OCI-LY1 (cell line): Measurements from ENCODE around the gene KCNH1.

Experiments used
- H2AFZ ChIP-seq: fragments of 200-600 bp; sonication (generic), shearing (Covaris generic); 2 replicates; pipeline ENCODE4 v1.6.0; 2014; ENCODE audit warnings: antibody characterized with exemption, mild to moderate bottlenecking, low read length
- H3F3A ChIP-seq: fragments of 200-600 bp; sonication (generic), shearing (Covaris generic); 2 replicates; pipeline ENCODE4 v1.6.0; 2014; ENCODE audit warnings: mild to moderate bottlenecking, antibody characterized with exemption, low read length, moderate library complexity; ENCODE audit not compliant: insufficient read depth
- H3K27ac ChIP-seq: fragments of 200-600 bp; sonication (generic); 2 replicates; pipeline ENCODE4 v1.5.1; 2014; ENCODE audit warnings: low read length, mixed run types, mild to moderate bottlenecking, low read depth; ENCODE audit not compliant: poor library complexity, severe bottlenecking
- H3K27me3 ChIP-seq: fragments of 200-600 bp; sonication (generic); 2 replicates; pipeline ENCODE4 v1.6.0; 2014; ENCODE audit warnings: antibody characterized with exemption, mild to moderate bottlenecking, low read length, moderate library complexity; ENCODE audit not compliant: insufficient read depth
- H3K36me3 ChIP-seq: fragments of 200-600 bp; sonication (generic); 2 replicates; pipeline ENCODE4 v1.6.1; 2014; ENCODE audit warnings: mild to moderate bottlenecking, antibody characterized with exemption, low read length, moderate library complexity, mixed read lengths; ENCODE audit not compliant: insufficient read depth
- H3K4me1 ChIP-seq: fragments of 200-600 bp; sonication (generic); 2 replicates; pipeline ENCODE4 v1.5.1; 2014; ENCODE audit warnings: mild to moderate bottlenecking, low read length, moderate library complexity; ENCODE audit not compliant: insufficient read depth, severe bottlenecking
- H3K4me2 ChIP-seq: fragments of 200-600 bp; sonication (generic), shearing (Covaris generic); 2 replicates; pipeline ENCODE4 v1.6.1; 2014; ENCODE audit warnings: low read length
- H3K4me3 ChIP-seq: fragments of 200-600 bp; sonication (generic); 2 replicates; pipeline ENCODE4 v1.5.1; 2014; ENCODE audit warnings: low read length, low read depth, mild to moderate bottlenecking, mixed read lengths; ENCODE audit not compliant: poor library complexity, severe bottlenecking
- H3K79me2 ChIP-seq: fragments of 200-600 bp; shearing (Covaris generic); 2 replicates; pipeline ENCODE4 v1.6.1; 2016; ENCODE audit warnings: mixed run types, low read length, mixed read lengths; ENCODE audit not compliant: insufficient read depth
- H3K9ac ChIP-seq: fragments of 200-600 bp; sonication (generic), shearing (Covaris generic); 2 replicates; pipeline ENCODE4 v1.6.1; 2014; ENCODE audit warnings: mild to moderate bottlenecking, low read length, mixed read lengths
- H3K9me2 ChIP-seq: fragments of 200-600 bp; sonication (generic), shearing (Covaris generic); 2 replicates; pipeline ENCODE4 v1.6.1; 2014; ENCODE audit warnings: low read depth, mild to moderate bottlenecking, low read length, mixed read lengths
- H3K9me3 ChIP-seq: fragments of 200-600 bp; shearing (Covaris generic); 2 replicates; pipeline ENCODE4 v1.6.1; 2014; ENCODE audit warnings: low read length, mixed read lengths
- H4K20me1 ChIP-seq: fragments of 200-600 bp; sonication (generic), shearing (Covaris generic); 2 replicates; pipeline ENCODE4 v1.6.0; 2016; ENCODE audit warnings: mild to moderate bottlenecking, low read length; ENCODE audit not compliant: insufficient read depth
- EZH2 ChIP-seq: fragments of 200-600 bp; sonication (generic), shearing (Covaris generic); IDR thresholded peaks from 2 replicates; pipeline ENCODE4 v1.8.0; 2017; ENCODE audit warnings: borderline replicate concordance, mixed run types, mild to moderate bottlenecking, antibody characterized with exemption, low read length, moderate library complexity, mixed read lengths
- TF ChIP-seq, protein P1 (sequence below): fragments of 200-600 bp; sonication (generic), shearing (Covaris generic); IDR thresholded peaks from 2 replicates; pipeline ENCODE4 v1.5.1; 2017; ENCODE audit warnings: mild to moderate bottlenecking, antibody characterized with exemption, low read length, moderate library complexity, mixed read lengths

Gene KCNH1

DNA sequence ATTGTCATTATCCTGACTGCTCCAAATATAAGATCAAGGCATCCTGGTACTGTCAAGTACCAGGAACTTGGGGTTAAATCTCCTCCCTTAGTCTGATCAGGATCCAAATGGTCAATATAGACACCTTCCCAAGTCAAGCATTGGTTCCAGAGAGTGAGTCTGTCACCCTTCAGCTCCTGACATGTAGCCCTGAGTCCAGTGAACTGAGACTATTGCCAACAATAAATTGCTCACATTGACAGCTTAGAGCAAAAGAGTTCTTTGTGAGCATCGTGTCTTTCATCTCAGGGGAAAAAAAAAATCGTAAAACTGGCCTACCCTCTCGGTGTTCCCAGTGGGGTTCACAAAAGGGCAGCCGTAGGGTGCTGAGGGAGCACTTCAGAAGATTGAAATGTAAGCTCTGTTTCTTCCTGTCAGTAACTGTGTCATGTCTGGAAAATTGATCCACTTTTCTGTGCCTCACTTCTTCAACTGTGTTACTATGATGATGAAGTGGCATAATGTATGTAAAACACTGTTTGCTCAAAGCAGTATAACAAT lies 228.5 kb downstream of the KCNH1 start:
- no peaks in the 10 kb centered on the region for H3K4me1 ChIP-seq
- H3K27ac ChIP-seq = no peak overlapping the region
- no peaks in the 10 kb centered on the region for H3K79me2 ChIP-seq
- H3K4me3 ChIP-seq = no peak overlapping the region
- TF ChIP-seq EZH2 = no peak
- TF ChIP-seq, protein P1, sequence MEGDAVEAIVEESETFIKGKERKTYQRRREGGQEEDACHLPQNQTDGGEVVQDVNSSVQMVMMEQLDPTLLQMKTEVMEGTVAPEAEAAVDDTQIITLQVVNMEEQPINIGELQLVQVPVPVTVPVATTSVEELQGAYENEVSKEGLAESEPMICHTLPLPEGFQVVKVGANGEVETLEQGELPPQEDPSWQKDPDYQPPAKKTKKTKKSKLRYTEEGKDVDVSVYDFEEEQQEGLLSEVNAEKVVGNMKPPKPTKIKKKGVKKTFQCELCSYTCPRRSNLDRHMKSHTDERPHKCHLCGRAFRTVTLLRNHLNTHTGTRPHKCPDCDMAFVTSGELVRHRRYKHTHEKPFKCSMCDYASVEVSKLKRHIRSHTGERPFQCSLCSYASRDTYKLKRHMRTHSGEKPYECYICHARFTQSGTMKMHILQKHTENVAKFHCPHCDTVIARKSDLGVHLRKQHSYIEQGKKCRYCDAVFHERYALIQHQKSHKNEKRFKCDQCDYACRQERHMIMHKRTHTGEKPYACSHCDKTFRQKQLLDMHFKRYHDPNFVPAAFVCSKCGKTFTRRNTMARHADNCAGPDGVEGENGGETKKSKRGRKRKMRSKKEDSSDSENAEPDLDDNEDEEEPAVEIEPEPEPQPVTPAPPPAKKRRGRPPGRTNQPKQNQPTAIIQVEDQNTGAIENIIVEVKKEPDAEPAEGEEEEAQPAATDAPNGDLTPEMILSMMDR = no peak
- H3F3A ChIP-seq = no peaks in the 10 kb centered on the region
- H3K27me3 ChIP-seq = no peaks in the 10 kb centered on the region
- H2AFZ ChIP-seq = no peak overlapping the region
- no peaks in the 10 kb centered on the region for H4K20me1 ChIP-seq
- H3K4me2 ChIP-seq = no peak overlapping the region
- no peaks in the 10 kb centered on the region for H3K9me3 ChIP-seq
- no peaks in the 10 kb centered on the region for H3K9me2 ChIP-seq
- no peak overlapping the region for H3K9ac ChIP-seq
- H3K36me3 ChIP-seq = no peaks in the 10 kb centered on the region

DNA sequence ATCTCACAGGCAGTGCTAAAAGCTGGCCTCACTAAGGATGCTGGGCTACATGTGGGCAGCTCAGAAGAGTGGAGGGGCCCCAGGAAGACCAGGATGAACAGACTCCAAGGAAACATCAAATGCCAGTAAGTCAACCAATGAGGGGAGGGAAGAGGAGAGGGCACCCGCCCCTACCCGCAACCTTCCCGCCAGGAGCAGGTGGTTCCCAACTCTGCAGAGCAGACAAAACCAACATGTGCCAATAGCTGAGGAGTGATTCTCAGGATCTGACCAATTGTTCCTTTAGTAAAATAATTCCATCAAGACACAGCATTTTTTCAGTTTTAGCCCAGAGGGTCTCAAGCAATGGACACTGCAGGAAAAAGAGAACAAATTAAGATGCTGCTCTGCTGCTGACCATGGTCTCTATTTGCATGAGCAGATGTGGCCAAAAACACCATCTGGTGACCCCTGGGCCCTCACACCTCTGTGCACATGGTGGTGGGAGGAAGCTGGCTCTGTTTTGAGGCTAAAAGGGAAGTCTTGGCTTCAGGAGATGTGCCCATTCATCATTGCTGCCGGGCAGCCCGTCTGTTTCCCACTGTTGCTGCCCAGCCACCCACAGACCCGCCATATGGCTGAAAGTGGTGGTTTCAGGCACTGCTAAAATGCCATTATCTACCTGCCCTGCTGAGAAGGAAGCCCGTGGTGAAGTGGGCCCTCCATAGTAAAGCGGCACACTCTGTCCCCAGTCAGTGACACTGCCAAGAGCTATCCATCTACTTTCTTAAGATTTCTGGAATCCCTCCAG lies 231.8 kb downstream of the KCNH1 start:
- H3K36me3 ChIP-seq = no peaks in the 10 kb centered on the region
- H3K4me2 ChIP-seq = no peak overlapping the region
- no peak overlapping the region for H3K4me3 ChIP-seq
- H3K4me1 ChIP-seq = no peaks in the 10 kb centered on the region
- H3K9me3 ChIP-seq = no peaks in the 10 kb centered on the region
- no peak overlapping the region for H3K27ac ChIP-seq
- H4K20me1 ChIP-seq = no peaks in the 10 kb centered on the region
- H3K79me2 ChIP-seq = no peaks in the 10 kb centered on the region
- H3K9ac ChIP-seq = no peak overlapping the region
- no peaks in the 10 kb centered on the region for H3K27me3 ChIP-seq
- no peaks in the 10 kb centered on the region for H3K9me2 ChIP-seq
- H2AFZ ChIP-seq = no peak overlapping the region
- H3F3A ChIP-seq = no peaks in the 10 kb centered on the region
- no peak for TF ChIP-seq EZH2
- TF ChIP-seq, protein P1 = no peak

DNA sequence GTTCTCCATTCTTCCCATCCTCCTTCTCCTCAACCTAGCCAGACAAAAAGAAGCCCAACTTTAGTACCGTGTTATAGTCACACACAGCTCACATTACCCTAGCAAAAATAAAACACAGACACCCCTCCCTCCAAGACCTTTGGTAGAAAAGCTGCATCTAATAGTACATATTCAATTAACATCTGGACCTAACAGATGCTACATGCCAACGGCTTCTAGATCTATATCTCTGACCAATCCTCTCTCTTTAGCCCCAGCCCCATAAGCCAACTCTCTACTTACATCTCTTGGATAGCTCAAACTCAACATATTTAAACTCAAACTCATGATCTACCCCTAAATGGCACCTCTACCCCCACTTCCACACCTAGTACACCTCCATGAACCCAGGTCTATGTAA lies 233.1 kb downstream of the KCNH1 start:
- H3K4me2 ChIP-seq = no peak overlapping the region
- no peaks in the 10 kb centered on the region for H4K20me1 ChIP-seq
- H3K4me3 ChIP-seq = no peak overlapping the region
- H3K27me3 ChIP-seq = no peaks in the 10 kb centered on the region
- H3K27ac ChIP-seq = no peak overlapping the region
- H3K9me3 ChIP-seq = no peaks in the 10 kb centered on the region
- no peaks in the 10 kb centered on the region for H3F3A ChIP-seq
- H3K9me2 ChIP-seq = no peaks in the 10 kb centered on the region
- TF ChIP-seq, protein P1 = no peak
- no peak for TF ChIP-seq EZH2
- H2AFZ ChIP-seq = no peak overlapping the region
- no peaks in the 10 kb centered on the region for H3K79me2 ChIP-seq
- no peak overlapping the region for H3K9ac ChIP-seq
- no peaks in the 10 kb centered on the region for H3K4me1 ChIP-seq
- H3K36me3 ChIP-seq = no peaks in the 10 kb centered on the region
